HepG2 (cell line): ENCODE results near the gene FBXO7. TPM values are rescaled to one million over a fixed set of nuclear protein-coding genes. Genes with fewer than 3 reads are reported as not detected.

Experiments
- ATAC-seq: fragments of 200-7000 bp; cut with Tn5 transposase; 3 replicates; pipeline ENCODE4 v1.9.1; 2020; ENCODE audit warnings: mild to moderate bottlenecking, moderate library complexity
- BruUV-seq: library from RNA; stranded (reverse); fragments of 400-500 nt; replicated peaks from 2 replicates; lab custom pipeline; 2021; lab: Mats Ljungman, UMichigan
- CTCF ChIA-PET: fragments of 300-600 bp; formaldehyde crosslinking; extraction: SDS; loops from one replicate; lab custom pipeline; 2021; ENCODE audit warnings: low total read pairs, inconsistent platforms, low intra/inter-chr PET ratio; lab: Yijun Ruan, JAX
- POLR2A ChIA-PET: fragments of 350-600 bp; sonication (Branson Sonifier 250); formaldehyde crosslinking; loops from one replicate; lab custom pipeline; 2020; ENCODE audit warnings: antibody characterized with exemption, inconsistent platforms; lab: Yijun Ruan, JAX
- DNase-seq: peaks from one replicate; pipeline ENCODE4 v3.0.0-alpha.2; 2015; ENCODE audit warnings: low spot score
- FAIRE-seq: peaks from 3 replicates; lab custom pipeline; 2011; peaks lifted over from hg19 to GRCh38; lab: Jason Lieb, UNC
- H2AFZ ChIP-seq: one replicate; pipeline ENCODE4 v1.6.1; 2011; ENCODE audit warnings: low read length, inconsistent platforms
- H3K27ac ChIP-seq: fragments of 300-600 bp; 3 replicates; pipeline ENCODE4 v1.8.0; 2011; ENCODE audit warnings: mixed run types, mild to moderate bottlenecking, mixed read lengths, low read length, inconsistent platforms; ENCODE audit not compliant: insufficient read depth; ENCODE audit errors: extremely low read length
- H3K27me3 ChIP-seq, 2 experiments: fragments of 200-600 bp in 1 of 2; 2 replicates in 1 of 2; 3 replicates in 1 of 2; pipeline versions ENCODE4 v1.6.0 to v1.8.0; 2011; ENCODE audit warnings: low read length in 2 of 2, mild to moderate bottlenecking in 2 of 2, moderate library complexity in 2 of 2, inconsistent platforms in 1 of 2; ENCODE audit not compliant: insufficient read depth in 2 of 2, control insufficient read depth in 1 of 2
- H3K36me3 ChIP-seq, 2 experiments: fragments of 200-600 bp in 1 of 2; replicated peaks in 1 of 2; 2 replicates in 1 of 2; 3 replicates in 1 of 2; pipeline versions ENCODE4 v1.5.1 to v1.8.0; 2011; ENCODE audit warnings: low read length in 2 of 2, inconsistent platforms in 1 of 2; ENCODE audit not compliant: insufficient read depth in 2 of 2, control insufficient read depth in 1 of 2
- H3K4me1 ChIP-seq: 2 replicates; pipeline ENCODE4 v1.5.1; 2012; ENCODE audit warnings: low read length, inconsistent platforms; ENCODE audit not compliant: insufficient read depth
- H3K4me2 ChIP-seq: 2 replicates; pipeline ENCODE4 v1.6.0; 2011; ENCODE audit warnings: low read depth, low read length, inconsistent platforms
- H3K4me3 ChIP-seq, 3 experiments: fragments of 200-600 bp in 1 of 3; sonication (generic), shearing (Covaris generic) in 1 of 3; replicated peaks in 1 of 3; 2 replicates each; pipeline ENCODE4 v1.5.1; 2011 to 2016; ENCODE audit warnings: low read length in 3 of 3, inconsistent platforms in 2 of 3, low read depth in 2 of 3, mild to moderate bottlenecking in 2 of 3, control low read depth in 1 of 3, mixed read lengths in 1 of 3; ENCODE audit not compliant: insufficient read depth in 1 of 3
- H3K79me2 ChIP-seq: one replicate; pipeline ENCODE4 v1.6.1; 2011; ENCODE audit warnings: low read length, inconsistent platforms; ENCODE audit not compliant: insufficient read depth
- H3K9ac ChIP-seq: 2 replicates; pipeline ENCODE4 v1.6.0; 2011; ENCODE audit warnings: mild to moderate bottlenecking, low read depth, low read length, inconsistent platforms; ENCODE audit not compliant: insufficient read depth
- H3K9me3 ChIP-seq: 2 replicates; pipeline ENCODE4 v1.5.1; 2012; ENCODE audit warnings: mild to moderate bottlenecking, low read length
- H4K20me1 ChIP-seq: 2 replicates; pipeline ENCODE4 v1.6.0; 2011; ENCODE audit warnings: inconsistent platforms, mild to moderate bottlenecking, low read length, moderate library complexity; ENCODE audit not compliant: insufficient read depth
- DMAP1 ChIP-seq: IDR thresholded peaks from 2 replicates; pipeline ENCODE4 v1.6.1; 2016
- HDAC1 ChIP-seq: sonication (generic); formaldehyde crosslinking; IDR thresholded peaks from 2 replicates; pipeline ENCODE4 v1.5.1; 2020; ENCODE audit warnings: mild to moderate bottlenecking, missing genetic modification reagents
- IRX3 ChIP-seq: sonication (generic); formaldehyde crosslinking; IDR thresholded peaks from 2 replicates; pipeline ENCODE4 v1.8.1; 2023; ENCODE audit warnings: mild to moderate bottlenecking, low read depth, missing genetic modification reagents, borderline replicate concordance
- PAWR ChIP-seq: sonication (generic); formaldehyde crosslinking; IDR thresholded peaks from 2 replicates; pipeline ENCODE4 v1.4.0; 2020; ENCODE audit warnings: missing genetic modification reagents, mild to moderate bottlenecking, borderline replicate concordance
- POLR2AphosphoS2 ChIP-seq: IDR thresholded peaks from 2 replicates; pipeline ENCODE4 v1.6.1; 2011; ENCODE audit warnings: low read depth, low read length, improper control_type of control experiment
- WGBS: methylation state at CpG from one replicate; pipeline ENCODE4 v1.1.6; 2017; ENCODE audit warnings: low lambda C conversion rate; 5-methylcytosine and 5-hydroxymethylcytosine counted together
- in situ Hi-C: cut with HindIII; loops from 2 replicates; pipeline ENCODE4 v1.10.0; 2017; ENCODE audit warnings: low pct_unique_long_range_greater_than_20kb; ENCODE audit not compliant: extremely low pct_ligation_motif_present
- intact Hi-C: fragments of 100-400 bp; cut with micrococcal nuclease; formaldehyde crosslinking; loops from one replicate; pipeline ENCODE4 v1.10.0; 2022; ENCODE audit not compliant: unreplicated experiment
- polyA plus RNA-seq, 8 experiments: library from polyadenylated mRNA; depleted of rRNA in 3 of 8; stranded (reverse) in 7 of 8; unstranded in 1 of 8; fragments of >200 nt; fragmentation: Illumina TruSeq in 4 of 8; extraction: Trizol in 4 of 8; gene quantifications; 2 replicates each; pipeline versions ENCODE4 v1.2.1 to v1.2.3, GENCODE V29; 2011 to 2016; ENCODE audit warnings: low read depth in 4 of 8, missing spikeins in 1 of 8, mixed read lengths in 1 of 8; ENCODE audit not compliant: insufficient read depth in 1 of 8
- total RNA-seq, 5 experiments: library from RNA; depleted of rRNA; stranded (reverse); fragments of >200 nt; fragmentation: Illumina TruSeq; extraction: Trizol; gene quantifications; 2 replicates each; pipeline ENCODE4 v1.2.3, GENCODE V29; 2016; ENCODE audit warnings: low read depth in 1 of 5
- TF ChIP-seq, protein P1 (sequence below): sonication (generic); formaldehyde crosslinking; IDR thresholded peaks from 2 replicates; pipeline ENCODE4 v1.4.0; 2020; ENCODE audit warnings: missing genetic modification reagents, borderline replicate concordance
- TF ChIP-seq, protein P2 (sequence below): IDR thresholded peaks from 2 replicates; pipeline ENCODE4 v1.6.1; 2016; ENCODE audit warnings: mild to moderate bottlenecking

The FBXO7 gene
- total and polyA plus RNA-seq, 2 of the 13 experiments (the other 11 are each of a cell fraction or from before 2014, with no cell fraction given), result 105 to 172 TPM

DNA sequence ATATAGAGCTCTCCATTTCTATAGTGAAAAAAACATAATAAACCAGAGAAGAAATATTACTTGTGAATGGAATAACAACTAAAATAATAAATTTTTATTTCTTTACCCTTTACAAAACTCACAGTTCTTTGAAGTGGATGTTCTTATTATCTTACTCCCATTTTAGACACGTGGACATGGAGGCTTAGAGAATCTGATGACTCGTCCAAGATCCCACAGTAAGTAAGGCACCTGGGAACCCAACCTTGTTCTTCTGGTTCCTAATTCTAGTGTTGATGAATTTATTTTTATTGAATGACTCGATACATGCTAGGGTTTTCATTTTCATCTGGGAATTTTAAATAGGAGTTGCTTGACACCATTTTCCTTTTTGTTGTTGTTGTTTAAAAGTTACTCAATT is 12.2 kb upstream of the FBXO7 start:
- Histone ChIP-seq H4K20me1 (no peaks in the 10 kb centered on the region), H3K4me1 (no peaks in the 10 kb centered on the region), H3K27me3 (peaks cover 0 to 26% of the 10 kb centered on the region in 2 experiments; a peak in 4 of 5 replicates), H3K4me3 (no peak overlapping the region), H3K9me3 (no peaks in the 10 kb centered on the region), H2AFZ (no peak overlapping the region), H3K4me2 (no peak overlapping the region), H3K27ac (no peak overlapping the region), H3K9ac (no peak overlapping the region), H3K36me3 (no peaks in the 10 kb centered on the region), H3K79me2 (no peaks in the 10 kb centered on the region)
- FAIRE-seq (no peak), DNase-seq (no peak), ATAC-seq (no peak)
- ChIA-PET CTCF (no interaction called here), POLR2A (no interaction called here)
- in situ Hi-C loops (no loop called here), intact Hi-C loops (no loop called here)
- BruUV-seq, result no TSS peak
- TF ChIP-seq, protein P1, sequence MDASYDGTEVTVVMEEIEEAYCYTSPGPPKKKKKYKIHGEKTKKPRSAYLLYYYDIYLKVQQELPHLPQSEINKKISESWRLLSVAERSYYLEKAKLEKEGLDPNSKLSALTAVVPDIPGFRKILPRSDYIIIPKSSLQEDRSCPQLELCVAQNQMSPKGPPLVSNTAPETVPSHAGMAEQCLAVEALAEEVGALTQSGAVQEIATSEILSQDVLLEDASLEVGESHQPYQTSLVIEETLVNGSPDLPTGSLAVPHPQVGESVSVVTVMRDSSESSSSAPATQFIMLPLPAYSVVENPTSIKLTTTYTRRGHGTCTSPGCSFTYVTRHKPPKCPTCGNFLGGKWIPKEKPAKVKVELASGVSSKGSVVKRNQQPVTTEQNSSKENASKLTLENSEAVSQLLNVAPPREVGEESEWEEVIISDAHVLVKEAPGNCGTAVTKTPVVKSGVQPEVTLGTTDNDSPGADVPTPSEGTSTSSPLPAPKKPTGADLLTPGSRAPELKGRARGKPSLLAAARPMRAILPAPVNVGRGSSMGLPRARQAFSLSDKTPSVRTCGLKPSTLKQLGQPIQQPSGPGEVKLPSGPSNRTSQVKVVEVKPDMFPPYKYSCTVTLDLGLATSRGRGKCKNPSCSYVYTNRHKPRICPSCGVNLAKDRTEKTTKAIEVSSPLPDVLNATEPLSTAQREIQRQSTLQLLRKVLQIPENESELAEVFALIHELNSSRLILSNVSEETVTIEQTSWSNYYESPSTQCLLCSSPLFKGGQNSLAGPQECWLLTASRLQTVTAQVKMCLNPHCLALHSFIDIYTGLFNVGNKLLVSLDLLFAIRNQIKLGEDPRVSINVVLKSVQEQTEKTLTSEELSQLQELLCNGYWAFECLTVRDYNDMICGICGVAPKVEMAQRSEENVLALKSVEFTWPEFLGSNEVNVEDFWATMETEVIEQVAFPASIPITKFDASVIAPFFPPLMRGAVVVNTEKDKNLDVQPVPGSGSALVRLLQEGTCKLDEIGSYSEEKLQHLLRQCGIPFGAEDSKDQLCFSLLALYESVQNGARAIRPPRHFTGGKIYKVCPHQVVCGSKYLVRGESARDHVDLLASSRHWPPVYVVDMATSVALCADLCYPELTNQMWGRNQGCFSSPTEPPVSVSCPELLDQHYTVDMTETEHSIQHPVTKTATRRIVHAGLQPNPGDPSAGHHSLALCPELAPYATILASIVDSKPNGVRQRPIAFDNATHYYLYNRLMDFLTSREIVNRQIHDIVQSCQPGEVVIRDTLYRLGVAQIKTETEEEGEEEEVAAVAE (CRISPR knock-in tag), result no peak
- TF ChIP-seq, protein P2, sequence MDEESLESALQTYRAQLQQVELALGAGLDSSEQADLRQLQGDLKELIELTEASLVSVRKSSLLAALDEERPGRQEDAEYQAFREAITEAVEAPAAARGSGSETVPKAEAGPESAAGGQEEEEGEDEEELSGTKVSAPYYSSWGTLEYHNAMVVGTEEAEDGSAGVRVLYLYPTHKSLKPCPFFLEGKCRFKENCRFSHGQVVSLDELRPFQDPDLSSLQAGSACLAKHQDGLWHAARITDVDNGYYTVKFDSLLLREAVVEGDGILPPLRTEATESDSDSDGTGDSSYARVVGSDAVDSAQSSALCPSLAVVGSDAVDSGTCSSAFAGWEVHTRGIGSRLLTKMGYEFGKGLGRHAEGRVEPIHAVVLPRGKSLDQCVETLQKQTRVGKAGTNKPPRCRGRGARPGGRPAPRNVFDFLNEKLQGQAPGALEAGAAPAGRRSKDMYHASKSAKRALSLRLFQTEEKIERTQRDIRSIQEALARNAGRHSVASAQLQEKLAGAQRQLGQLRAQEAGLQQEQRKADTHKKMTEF (CRISPR knock-in tag), result no peak
- TF ChIP-seq POLR2AphosphoS2 (no peak), PAWR (CRISPR knock-in tag) (no peak), HDAC1 (CRISPR knock-in tag) (no peak), IRX3 (CRISPR knock-in tag) (no peak), DMAP1 (CRISPR knock-in tag) (no peak)
- WGBS, result 1% methylated on average over 3 of the region's 3 CpGs
